Endothelial cell of hepatic sinusoid (primary cell): ENCODE measurements around the gene TPP2.

Experiments
- in situ Hi-C: cut with HindIII; loops from 2 replicates; pipeline ENCODE4 v1.10.0; 2017; ENCODE audit warnings: low sequenced_read_pairs

TPP2 gene

GRCh38 chr13:102596147-102597028 lies at the start of gene TPP2:
Gene TPP2 (plus strand): TSS chr13:102596986. CDS start chr13:102597039, 53 bp downstream.
- in situ Hi-C loops = loop anchor here (25.0 kb wide), 1 partner anchor 216 kb away; no protein-coding TSS in a partner anchor

- in situ Hi-C loops = no loop called here
Measured at GRCh38 chr13:102548811-102549210, 48.0 kb upstream of the TPP2 start.

- in situ Hi-C loops = loop anchor here (25.0 kb wide), 1 partner anchor 1413 kb away; no protein-coding TSS in a partner anchor
Measured at GRCh38 chr13:102550507-102550906, 46.3 kb upstream of the TPP2 start.

GRCh38 chr13:102555914-102556553 lies 40.8 kb upstream of the TPP2 start:
- in situ Hi-C loops = loop anchor here (25.0 kb wide), 1 partner anchor 1419 kb away; no protein-coding TSS in a partner anchor

- in situ Hi-C loops = loop anchor here (25.0 kb wide), 1 partner anchor 1420 kb away; no protein-coding TSS in a partner anchor
Measured at GRCh38 chr13:102556806-102557205, 40.0 kb upstream of the TPP2 start.

DNA sequence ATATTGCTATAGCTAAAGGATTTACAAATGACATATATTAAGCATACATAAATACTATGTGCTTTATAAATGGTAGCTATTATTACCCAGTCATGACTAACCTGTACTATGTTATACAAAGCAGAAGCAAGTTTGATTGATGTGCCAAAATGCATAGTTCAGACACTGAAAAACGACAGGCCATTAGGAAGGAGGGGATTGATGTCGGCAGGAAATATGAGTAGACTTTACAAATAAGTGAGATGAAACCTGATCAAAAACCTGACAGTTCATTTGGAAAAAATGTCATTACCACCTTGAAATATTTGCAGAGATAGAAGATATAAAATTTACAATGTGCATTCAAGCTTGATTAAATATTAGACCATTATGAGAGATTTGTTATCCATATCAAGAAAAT lies 38.8 kb upstream of the TPP2 start:
- in situ Hi-C loops = loop anchor here (25.0 kb wide), 1 partner anchor 1421 kb away; no protein-coding TSS in a partner anchor

DNA sequence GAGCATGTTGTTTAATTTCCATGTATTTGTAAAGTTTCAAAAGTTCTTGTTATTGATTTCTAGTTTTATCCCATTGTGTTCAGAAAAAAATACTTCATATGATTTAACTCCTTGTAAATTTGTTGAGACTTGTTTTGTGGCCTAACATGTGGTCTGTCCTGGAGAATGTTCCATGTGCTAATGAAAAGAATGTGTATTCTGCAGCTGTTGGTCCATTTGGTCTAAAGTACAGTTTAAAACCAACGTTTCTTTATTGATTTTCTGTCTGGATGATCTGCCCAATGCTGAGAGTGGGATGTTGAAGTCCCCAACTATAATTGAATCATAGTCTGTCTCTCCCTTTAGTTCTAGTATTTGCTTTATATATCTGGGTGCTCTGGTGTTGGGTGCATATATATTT lies 34.9 kb upstream of the TPP2 start:
- in situ Hi-C loops = loop anchor here (25.0 kb wide), 1 partner anchor 1425 kb away; no protein-coding TSS in a partner anchor

DNA sequence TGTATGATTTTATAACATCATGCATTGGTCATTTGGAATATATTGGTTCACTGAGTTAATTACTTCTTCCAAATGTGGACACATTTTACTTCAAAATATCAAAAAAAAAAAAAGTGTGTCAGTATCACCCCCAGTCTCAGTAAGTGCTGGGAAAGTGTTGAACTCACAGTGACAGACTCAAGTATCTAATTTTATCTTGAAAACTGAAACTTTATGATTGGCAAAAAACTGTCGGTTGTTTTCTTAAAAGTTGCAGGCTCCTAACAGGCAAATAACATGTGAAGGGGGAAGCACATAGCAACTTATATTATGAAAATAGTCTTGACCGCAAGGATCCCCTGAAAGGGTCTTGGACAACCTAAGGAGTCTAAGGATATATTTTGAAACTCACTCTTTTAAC lies 33.5 kb upstream of the TPP2 start:
- in situ Hi-C loops = loop anchor here (25.0 kb wide), 1 partner anchor 1426 kb away; no protein-coding TSS in a partner anchor

- in situ Hi-C loops = loop anchor here (25.0 kb wide), 1 partner anchor 1427 kb away; no protein-coding TSS in a partner anchor
Measured at GRCh38 chr13:102564564-102564963, 32.2 kb upstream of the TPP2 start.

GRCh38 chr13:102566513-102566912 lies 30.3 kb upstream of the TPP2 start:
- in situ Hi-C loops = loop anchor here (25.0 kb wide), 1 partner anchor 1429 kb away; no protein-coding TSS in a partner anchor

DNA sequence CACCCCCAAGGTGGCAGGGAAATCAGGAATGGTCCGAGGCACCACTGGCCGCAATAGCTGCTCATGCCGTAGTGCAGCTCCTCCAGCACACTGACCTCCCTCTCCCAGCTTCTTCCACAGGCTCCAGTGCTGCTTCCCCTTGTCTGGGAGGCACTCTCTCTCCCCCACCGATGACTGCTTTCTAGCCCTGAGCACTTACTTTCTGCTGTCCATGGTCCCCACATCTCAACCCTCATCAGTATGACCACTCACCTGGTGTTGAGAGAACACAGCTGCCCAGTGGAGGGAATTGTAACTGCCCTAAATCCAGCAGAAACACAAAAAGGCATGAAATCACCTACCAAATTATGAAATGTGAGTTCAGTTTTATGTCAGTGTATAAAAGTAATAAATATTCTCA lies 28.9 kb upstream of the TPP2 start:
- in situ Hi-C loops = loop anchor here (25.0 kb wide), 1 partner anchor 1431 kb away; no protein-coding TSS in a partner anchor

GRCh38 chr13:102569488-102569887 lies 27.3 kb upstream of the TPP2 start:
- in situ Hi-C loops = loop anchor here (25.0 kb wide), 1 partner anchor 1432 kb away; no protein-coding TSS in a partner anchor

GRCh38 chr13:102571075-102571474 lies 25.7 kb upstream of the TPP2 start:
- in situ Hi-C loops = loop anchor here (25.0 kb wide), 1 partner anchor 1434 kb away; no protein-coding TSS in a partner anchor

- in situ Hi-C loops = loop anchor here (25.0 kb wide), 1 partner anchor 1435 kb away; no protein-coding TSS in a partner anchor
Measured at GRCh38 chr13:102572323-102572722, 24.5 kb upstream of the TPP2 start.

- in situ Hi-C loops = loop anchor here (25.0 kb wide), 1 partner anchor 232 kb away; no protein-coding TSS in a partner anchor
Measured at GRCh38 chr13:102580552-102581169, 16.1 kb upstream of the TPP2 start.

DNA sequence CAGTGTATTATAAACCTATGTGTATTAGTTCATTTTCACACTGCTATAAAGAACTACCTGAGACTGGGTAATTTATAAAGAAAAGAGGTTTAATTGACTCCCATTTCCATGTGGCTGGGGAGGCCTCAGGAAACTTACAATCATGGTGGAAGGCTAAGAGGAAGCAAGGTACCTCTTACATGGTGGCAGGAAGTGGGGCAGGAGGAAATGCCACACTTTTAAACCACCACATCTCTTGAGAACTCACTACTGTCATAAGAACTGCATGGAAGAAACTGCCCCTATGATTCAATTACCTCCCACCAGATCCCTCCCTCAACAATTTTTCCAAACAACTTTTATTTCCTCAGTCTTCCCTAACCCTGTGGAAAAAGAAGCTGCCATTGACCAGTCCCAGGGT lies 14.5 kb upstream of the TPP2 start:
- in situ Hi-C loops = loop anchor here (25.0 kb wide), 1 partner anchor 230 kb away; no protein-coding TSS in a partner anchor

DNA sequence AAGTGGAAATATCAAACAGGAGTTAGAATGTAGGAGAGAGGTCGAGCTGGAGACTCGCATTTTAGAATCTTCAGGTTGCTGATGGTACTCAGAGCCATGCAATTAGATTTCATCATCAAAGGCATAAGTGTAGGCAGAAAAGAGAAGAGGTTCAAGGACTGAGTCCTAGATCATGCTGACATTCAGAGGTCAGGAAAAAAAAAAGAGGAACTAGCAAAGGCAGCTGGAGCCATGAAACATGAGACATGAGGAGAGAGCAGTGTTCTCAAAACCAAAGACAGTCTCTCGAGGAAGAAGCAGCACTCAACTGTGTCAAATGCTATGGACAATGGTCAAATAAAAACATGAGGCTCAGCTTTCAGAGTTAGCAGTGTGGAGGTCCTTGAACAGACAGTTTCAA lies 12.4 kb upstream of the TPP2 start:
- in situ Hi-C loops = loop anchor here (25.0 kb wide), 1 partner anchor 228 kb away; no protein-coding TSS in a partner anchor

- in situ Hi-C loops = loop anchor here (25.0 kb wide), 1 partner anchor 226 kb away; no protein-coding TSS in a partner anchor
Measured at GRCh38 chr13:102586615-102587014, 10.2 kb upstream of the TPP2 start.

- in situ Hi-C loops = loop anchor here (25.0 kb wide), 1 partner anchor 224 kb away; no protein-coding TSS in a partner anchor
Measured at GRCh38 chr13:102587916-102588315, 8.9 kb upstream of the TPP2 start.

- in situ Hi-C loops = loop anchor here (25.0 kb wide), 1 partner anchor 223 kb away; no protein-coding TSS in a partner anchor
Measured at GRCh38 chr13:102589301-102589822, 7.4 kb upstream of the TPP2 start.
